Liver (tissue), 9 donors: ENCODE results near the gene BMAL1. TPM values are rescaled to one million over a fixed set of nuclear protein-coding genes. Genes with fewer than 3 reads are reported as not detected.

Source experiments
- DNase-seq: peaks from one replicate; pipeline ENCODE4 v3.0.0-alpha.2; 2017; ENCODE audit warnings: low spot score
- H3K27ac ChIP-seq, 2 donors: one replicate each; pipeline ENCODE4 v1.7.0; 2013; ENCODE audit warnings: inconsistent platforms in 2 of 2, low read length in 2 of 2, control low read depth in 1 of 2, low read depth in 1 of 2, mild to moderate bottlenecking in 1 of 2
- H3K27me3 ChIP-seq, 4 donors: one replicate each; pipeline versions ENCODE4 v1.6.1 to v1.7.0; 2013; ENCODE audit warnings: low read length in 3 of 4, inconsistent platforms in 1 of 4, mild to moderate bottlenecking in 1 of 4, moderate library complexity in 1 of 4; ENCODE audit not compliant: control insufficient read depth in 4 of 4, insufficient read depth in 4 of 4
- H3K36me3 ChIP-seq, 4 donors: one replicate each; pipeline versions ENCODE4 v1.6.1 to v1.7.0; 2013; ENCODE audit warnings: low read length in 3 of 4, mild to moderate bottlenecking in 3 of 4, low read depth in 1 of 4, moderate library complexity in 1 of 4; ENCODE audit not compliant: control insufficient read depth in 4 of 4, insufficient read depth in 3 of 4
- H3K4me1 ChIP-seq, 4 donors: one replicate each; pipeline versions ENCODE4 v1.6.1 to v1.7.0; 2013; ENCODE audit warnings: low read length in 3 of 4, mild to moderate bottlenecking in 3 of 4, moderate library complexity in 1 of 4; ENCODE audit not compliant: control insufficient read depth in 4 of 4, insufficient read depth in 4 of 4
- H3K4me3 ChIP-seq, 3 donors: one replicate each; pipeline versions ENCODE4 v1.6.1 to v1.7.0; 2013; ENCODE audit warnings: low read length in 3 of 3, control low read depth in 1 of 3, low read depth in 1 of 3, mild to moderate bottlenecking in 1 of 3
- H3K9ac ChIP-seq, 2 donors: one replicate each; pipeline ENCODE4 v1.7.0; 2013; ENCODE audit warnings: low read length in 2 of 2, mild to moderate bottlenecking in 2 of 2, moderate library complexity in 2 of 2, control low read depth in 1 of 2, low read depth in 1 of 2
- H3K9me3 ChIP-seq, 4 donors: one replicate each; pipeline versions ENCODE4 v1.6.1 to v1.7.0; 2013; ENCODE audit warnings: low read length in 3 of 4; ENCODE audit not compliant: control insufficient read depth in 4 of 4
- ATF3 ChIP-seq: IDR thresholded peaks from 2 replicates; pipeline ENCODE4 v1.6.1; 2016; ENCODE audit warnings: antibody characterized with exemption
- CTCF ChIP-seq: fragments of 150-350 bp; IDR thresholded peaks from 2 replicates; pipeline ENCODE4 v1.5.1; 2017; ENCODE audit warnings: improper control_type of control experiment, low read depth, low read length; ENCODE audit not compliant: missing input control
- EGR1 ChIP-seq, 2 donors: IDR thresholded peaks; 2 replicates each; pipeline ENCODE4 v1.6.1; 2016 to 2018; ENCODE audit warnings: antibody characterized with exemption in 2 of 2, low read depth in 2 of 2
- GABPA ChIP-seq, 2 donors: IDR thresholded peaks in 1 of 2; conservative IDR thresholded peaks in 1 of 2; 2 replicates each; pipeline ENCODE4 v1.6.1; 2016; ENCODE audit warnings: antibody characterized with exemption in 2 of 2, mild to moderate bottlenecking in 1 of 2, moderate library complexity in 1 of 2
- HNF4A ChIP-seq, 2 donors: conservative IDR thresholded peaks; 2 replicates each; pipeline ENCODE4 v1.6.1; 2016; ENCODE audit warnings: antibody characterized with exemption in 2 of 2, mild to moderate bottlenecking in 2 of 2
- HNF4G ChIP-seq: IDR thresholded peaks from 2 replicates; pipeline ENCODE4 v1.6.1; 2016; ENCODE audit warnings: antibody characterized with exemption
- JUND ChIP-seq, 2 donors: IDR thresholded peaks; 2 replicates each; pipeline ENCODE4 v1.6.1; 2016; ENCODE audit warnings: antibody characterized with exemption in 2 of 2
- MAX ChIP-seq: IDR thresholded peaks from 2 replicates; pipeline ENCODE4 v1.6.1; 2016; ENCODE audit warnings: antibody characterized with exemption
- RAD21 ChIP-seq, 2 donors: IDR thresholded peaks; 2 replicates each; pipeline ENCODE4 v1.6.1; 2016; ENCODE audit warnings: antibody characterized with exemption in 2 of 2, mild to moderate bottlenecking in 2 of 2
- REST ChIP-seq: IDR thresholded peaks from 2 replicates; pipeline ENCODE4 v1.6.1; 2016; ENCODE audit warnings: antibody characterized with exemption, mild to moderate bottlenecking
- RXRA ChIP-seq, 2 donors: IDR thresholded peaks; 2 replicates each; pipeline ENCODE4 v1.6.1; 2017 to 2018; ENCODE audit warnings: antibody characterized with exemption in 2 of 2, mild to moderate bottlenecking in 1 of 2
- YY1 ChIP-seq: IDR thresholded peaks from 2 replicates; pipeline ENCODE4 v1.6.1; 2016; ENCODE audit warnings: antibody characterized with exemption, mild to moderate bottlenecking
- ZBTB33 ChIP-seq: IDR thresholded peaks from 2 replicates; pipeline ENCODE4 v1.6.1; 2016; ENCODE audit warnings: antibody characterized with exemption
- WGBS: extraction: QIAGEN DNeasy Blood & Tissue Kit; methylation state at CpG from one replicate; pipeline ENCODE4 v1.1.7; 2013; 5-methylcytosine and 5-hydroxymethylcytosine counted together
- polyA plus RNA-seq, 2 donors: library from polyadenylated mRNA; stranded (reverse) in 1 of 2; unstranded in 1 of 2; fragments of 200-250 nt in 1 of 2; fragments of >200 nt in 1 of 2; fragmentation: Nextera tagmentation in 1 of 2; extraction: Ambion mirVana in 1 of 2; gene quantifications; one replicate each; pipeline versions ENCODE4 v1.2.1 to v1.2.3, GENCODE V29; 2013 to 2015
- total RNA-seq, 2 donors: library from RNA; depleted of rRNA; stranded (reverse); fragments of >200 nt; gene quantifications; one replicate each; pipeline ENCODE4 v1.2.3, GENCODE V29; 2014
- donor health status: healthy.
- donor health status: healthy.
- donor health status: healthy.
- donor health status: healthy.
- donor health status: healthy.

Gene BMAL1
- total and polyA plus RNA-seq, 4 donors: 4.7 to 39.0 (median 15.0) TPM

GRCh38 chr11:13366266-13367026 lies 88.9 kb downstream of the BMAL1 start:
- H3K27me3 ChIP-seq: no peaks in the 10 kb centered on the region
- WGBS: 95% methylated on average over 7 of the region's 7 CpGs
- TF ChIP-seq ATF3 (no peak), REST (no peak)
- no peak for DNase-seq
- H3K27ac ChIP-seq: no peak overlapping the region
- no peaks in the 10 kb centered on the region for H3K9me3 ChIP-seq
- H3K4me1 ChIP-seq: no peaks in the 10 kb centered on the region
- peaks cover 9 to 87% (median 82%) of the 10 kb centered on the region in 4 donors for H3K36me3 ChIP-seq
- no peak overlapping the region for H3K4me3 ChIP-seq
- no peak overlapping the region for H3K9ac ChIP-seq

GRCh38 chr11:13367115-13367514 lies 89.5 kb downstream of the BMAL1 start:
- Histone ChIP-seq H3K9me3 (no peaks in the 10 kb centered on the region), H3K4me1 (no peaks in the 10 kb centered on the region), H3K27ac (no peak overlapping the region), H3K9ac (no peak overlapping the region), H3K27me3 (no peaks in the 10 kb centered on the region), H3K4me3 (no peak overlapping the region), H3K36me3 (peaks cover 9 to 87% (median 82%) of the 10 kb centered on the region in 4 donors)
- TF ChIP-seq RXRA (IDR thresholded peaks at IDR 0.05) (no peak), EGR1 (IDR thresholded peaks at IDR 0.05; ENCODE audit: low read depth in 2 of 2) (no peak), GABPA (IDR thresholded peaks at IDR 0.05 in 1 of 2, conservative IDR thresholded peaks at IDR 0.05 in 1 of 2) (no peak), HNF4A (conservative IDR thresholded peaks at IDR 0.05) (no peak), HNF4G (no peak), YY1 (no peak)
- no peak for DNase-seq
- 97% methylated on average over 4 of the region's 4 CpGs for WGBS

GRCh38 chr11:13368041-13368446 lies 90.5 kb downstream of the BMAL1 start:
- TF ChIP-seq JUND (IDR thresholded peaks at IDR 0.05): no peak
- TF ChIP-seq EGR1 (IDR thresholded peaks at IDR 0.05; ENCODE audit: low read depth in 2 of 2): no peak
- no peak for TF ChIP-seq RXRA (IDR thresholded peaks at IDR 0.05)
- no peak for TF ChIP-seq MAX
- no peak for TF ChIP-seq GABPA (IDR thresholded peaks at IDR 0.05 in 1 of 2, conservative IDR thresholded peaks at IDR 0.05 in 1 of 2)
- no peak for TF ChIP-seq RAD21 (IDR thresholded peaks at IDR 0.05)
- TF ChIP-seq ZBTB33: no peak
- TF ChIP-seq CTCF: no peak
- Histone ChIP-seq H3K9me3 (no peaks in the 10 kb centered on the region), H3K27ac (no peak overlapping the region), H3K27me3 (no peaks in the 10 kb centered on the region), H3K4me1 (no peaks in the 10 kb centered on the region), H3K4me3 (no peak overlapping the region), H3K36me3 (peaks cover 9 to 89% (median 86%) of the 10 kb centered on the region in 4 donors), H3K9ac (no peak overlapping the region)
- DNase-seq: no peak
- WGBS: 89% methylated on average over 5 of the region's 5 CpGs
